Caco-2 (cell line): ENCODE results near the gene MYL11. TPM values are rescaled to one million over a fixed set of nuclear protein-coding genes. Genes with fewer than 3 reads are reported as not detected.

Source experiments
- BruUV-seq: library from RNA; stranded (reverse); fragments of 400-500 nt; replicated peaks from 2 replicates; lab custom pipeline; 2021; lab: Mats Ljungman, UMichigan
- CTCF ChIA-PET: fragments of 300-600 bp; sonication (Branson Sonifier 250); formaldehyde crosslinking; loops from one replicate; lab custom pipeline; 2022; ENCODE audit warnings: antibody characterized with exemption; lab: Charles Lee
- POLR2A ChIA-PET: fragments of 300-600 bp; sonication (Branson Sonifier 250); formaldehyde crosslinking; loops from one replicate; lab custom pipeline; 2022; ENCODE audit warnings: antibody characterized with exemption; lab: Charles Lee
- DNase-seq, 2 experiments: peaks; one replicate each; pipeline versions ENCODE4 v3.0.0 to v3.0.0-alpha.2; 2020 to 2022
- H3K27me3 ChIP-seq: replicated peaks from 2 replicates; pipeline ENCODE4 v1.6.0; 2011; ENCODE audit warnings: low read length; ENCODE audit not compliant: control insufficient read depth, insufficient read depth
- H3K36me3 ChIP-seq: 2 replicates; pipeline ENCODE4 v1.5.1; 2011; ENCODE audit warnings: low read length; ENCODE audit not compliant: control insufficient read depth, insufficient read depth
- H3K4me1 ChIP-seq: fragments of 250-450 bp; sonication (Bioruptor Pico); 2 replicates; pipeline ENCODE4 v1.5.1; 2020; ENCODE audit warnings: mild to moderate bottlenecking
- H3K4me3 ChIP-seq: 2 replicates; pipeline ENCODE4 v1.5.1; 2011; ENCODE audit warnings: low read depth, mild to moderate bottlenecking, control low read depth, low read length
- H3K9me3 ChIP-seq: fragments of 250-450 bp; sonication (Bioruptor Pico); 2 replicates; pipeline ENCODE4 v1.5.1; 2020; ENCODE audit warnings: mild to moderate bottlenecking, moderate library complexity
- H3K27ac Mint-ChIP-seq: one replicate; pipeline ENCODE4 v1.8.0; 2022; ENCODE audit warnings: mixed read lengths; ENCODE audit not compliant: unreplicated experiment
- H3K27me3 Mint-ChIP-seq: one replicate; pipeline ENCODE4 v1.8.0; 2022; ENCODE audit warnings: mixed read lengths; ENCODE audit not compliant: insufficient read depth, unreplicated experiment
- H3K36me3 Mint-ChIP-seq: one replicate; pipeline ENCODE4 v1.8.0; 2022; ENCODE audit warnings: mild to moderate bottlenecking, mixed read lengths; ENCODE audit not compliant: insufficient read depth, unreplicated experiment
- H3K4me1 Mint-ChIP-seq: one replicate; pipeline ENCODE4 v1.8.0; 2022; ENCODE audit warnings: low read depth, mixed read lengths; ENCODE audit not compliant: unreplicated experiment
- H3K4me3 Mint-ChIP-seq: one replicate; pipeline ENCODE4 v1.8.0; 2022; ENCODE audit warnings: mild to moderate bottlenecking, moderate library complexity, mixed read lengths; ENCODE audit not compliant: unreplicated experiment
- H3K9me3 Mint-ChIP-seq: one replicate; pipeline ENCODE4 v1.8.0; 2022; ENCODE audit warnings: mixed read lengths; ENCODE audit not compliant: unreplicated experiment
- intact Hi-C: fragments of 100-400 bp; cut with micrococcal nuclease; formaldehyde crosslinking; loops from one replicate; pipeline ENCODE4 v1.10.0; 2022; ENCODE audit not compliant: unreplicated experiment
- total RNA-seq: library from RNA; stranded (reverse); gene quantifications from 2 replicates; pipeline ENCODE4 v1.2.3, GENCODE V29; 2022
- TF ChIP-seq, protein P1 (sequence below), 2 experiments: fragments of 200-600 bp in 1 of 2; IDR thresholded peaks; 1 replicate in 1 of 2; 2 replicates in 1 of 2; pipeline versions ENCODE4 v1.5.1 to v1.8.0; 2011 to 2022; ENCODE audit warnings: antibody characterized with exemption in 1 of 2, control low read depth in 1 of 2, inconsistent platforms in 1 of 2, low read depth in 1 of 2, low read length in 1 of 2, mild to moderate bottlenecking in 1 of 2, moderate library complexity in 1 of 2; ENCODE audit not compliant: insufficient read depth in 1 of 2, severe bottlenecking in 1 of 2, unreplicated experiment in 1 of 2

The MYL11 gene
- total RNA-seq, 1 experiment from 2014 or later = 2.9 TPM

DNA sequence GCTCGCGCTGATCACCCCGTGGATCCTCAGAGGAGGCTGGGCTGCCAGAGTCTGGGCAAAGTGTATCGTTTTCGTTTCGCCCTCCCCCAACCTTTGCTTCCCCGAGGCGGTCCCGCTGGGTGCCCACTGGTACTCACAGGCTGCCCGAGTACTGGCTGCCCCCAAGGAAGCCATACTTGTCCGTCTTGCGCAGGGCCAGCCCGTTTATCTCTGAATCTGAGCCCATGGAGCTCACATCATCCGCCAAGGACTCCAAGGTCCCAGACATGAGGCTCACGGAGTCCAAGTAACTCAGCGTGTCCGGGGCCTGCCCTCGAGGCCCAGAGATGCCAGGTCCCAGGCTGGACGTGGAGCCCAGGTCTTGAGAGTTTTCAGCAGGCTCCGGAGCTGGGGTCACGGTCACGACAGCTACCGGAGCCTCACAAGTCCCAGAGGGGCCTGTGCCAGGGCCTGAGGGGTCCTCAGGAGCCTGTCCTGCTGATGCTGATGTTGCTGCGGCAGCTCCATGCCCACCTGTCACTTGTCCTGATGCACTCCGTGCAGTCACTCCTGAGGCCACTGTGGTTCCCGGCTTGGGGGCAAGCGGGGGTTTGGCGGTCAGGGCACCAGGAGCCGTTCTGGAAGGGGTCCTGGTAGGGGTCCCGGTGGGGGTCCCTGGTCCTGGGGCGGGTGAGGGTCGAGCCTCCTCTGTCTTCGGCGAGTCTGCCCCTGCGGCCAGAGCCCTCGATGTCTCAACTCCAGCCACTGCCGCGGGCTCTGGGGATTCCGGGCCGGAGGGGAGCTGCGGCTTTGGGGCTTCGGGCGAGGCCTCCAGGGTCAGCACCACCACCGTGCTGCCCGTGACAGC lies 5.3 kb upstream of the MYL11 start:
- CTCF ChIA-PET = interaction anchor here (0.7 to 2.2 kb wide), 5 partner anchors 14 to 61 kb away, joined by 3 to 13 read pairs (median 5); partner anchors contain the start of genes CD2BP2, DCTPP1 and ZNF771
- TF ChIP-seq, protein P1, sequence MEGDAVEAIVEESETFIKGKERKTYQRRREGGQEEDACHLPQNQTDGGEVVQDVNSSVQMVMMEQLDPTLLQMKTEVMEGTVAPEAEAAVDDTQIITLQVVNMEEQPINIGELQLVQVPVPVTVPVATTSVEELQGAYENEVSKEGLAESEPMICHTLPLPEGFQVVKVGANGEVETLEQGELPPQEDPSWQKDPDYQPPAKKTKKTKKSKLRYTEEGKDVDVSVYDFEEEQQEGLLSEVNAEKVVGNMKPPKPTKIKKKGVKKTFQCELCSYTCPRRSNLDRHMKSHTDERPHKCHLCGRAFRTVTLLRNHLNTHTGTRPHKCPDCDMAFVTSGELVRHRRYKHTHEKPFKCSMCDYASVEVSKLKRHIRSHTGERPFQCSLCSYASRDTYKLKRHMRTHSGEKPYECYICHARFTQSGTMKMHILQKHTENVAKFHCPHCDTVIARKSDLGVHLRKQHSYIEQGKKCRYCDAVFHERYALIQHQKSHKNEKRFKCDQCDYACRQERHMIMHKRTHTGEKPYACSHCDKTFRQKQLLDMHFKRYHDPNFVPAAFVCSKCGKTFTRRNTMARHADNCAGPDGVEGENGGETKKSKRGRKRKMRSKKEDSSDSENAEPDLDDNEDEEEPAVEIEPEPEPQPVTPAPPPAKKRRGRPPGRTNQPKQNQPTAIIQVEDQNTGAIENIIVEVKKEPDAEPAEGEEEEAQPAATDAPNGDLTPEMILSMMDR (IDR thresholded peaks at IDR 0.05; ENCODE audit: insufficient read depth in 1 of 2, low read depth in 1 of 2, low read length in 1 of 2, severe bottlenecking in 1 of 2, unreplicated experiment in 1 of 2) = no peak
- no peaks in the 10 kb centered on the region for H3K27me3 Mint-ChIP-seq
- H3K9me3 Mint-ChIP-seq = no peaks in the 10 kb centered on the region
- peak overlapping the region; percentile 72 for H3K4me3 Mint-ChIP-seq
- Histone ChIP-seq H3K9me3 (no peaks in the 10 kb centered on the region), H3K27me3 (no peaks in the 10 kb centered on the region), H3K4me3 (peak overlapping the region; percentile 63), H3K4me1 (peaks cover 19% of the 10 kb centered on the region), H3K36me3 (no peaks in the 10 kb centered on the region)
- H3K4me1 Mint-ChIP-seq = peaks cover 33% of the 10 kb centered on the region
- intact Hi-C loops = no loop called here
- no peak for DNase-seq
- H3K36me3 Mint-ChIP-seq = peaks cover 31% of the 10 kb centered on the region
- peak overlapping the region; percentile 62 for H3K27ac Mint-ChIP-seq
- POLR2A ChIA-PET = interaction anchor here (1.2 kb wide), 1 partner anchor 12 kb away, joined by 4 read pairs; no protein-coding TSS in a partner anchor
- no TSS peak for BruUV-seq

DNA sequence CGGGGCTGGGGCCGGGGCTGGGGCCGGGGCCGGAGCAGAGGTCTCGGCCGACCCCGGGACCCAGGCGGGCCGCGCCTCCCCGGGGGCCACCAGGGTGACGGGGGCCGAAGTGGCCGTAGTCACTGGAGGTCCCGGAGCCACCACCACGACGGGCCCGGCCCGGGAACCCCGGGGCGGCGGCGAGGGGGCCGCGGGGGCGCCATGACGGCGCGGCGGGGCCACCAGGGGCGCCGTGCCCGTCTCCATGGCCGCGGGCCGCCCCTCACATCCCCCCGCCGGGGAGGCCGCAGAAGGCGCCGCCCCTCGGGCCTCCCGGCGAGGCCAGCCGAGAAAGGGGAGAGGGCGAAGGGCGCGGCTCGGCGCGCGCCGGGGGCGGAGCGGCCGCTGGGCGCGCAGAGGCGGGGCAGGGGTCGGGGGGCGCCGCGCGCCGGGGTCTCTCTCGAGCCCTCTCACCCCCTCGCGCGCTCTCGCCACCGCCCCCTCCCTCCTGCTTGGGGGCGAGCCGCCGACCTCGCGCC lies 4.6 kb upstream of the MYL11 start:
- H3K27ac Mint-ChIP-seq = peak overlapping the region; percentile 99
- ChIA-PET POLR2A (interaction anchor here (1.0 to 2.0 kb wide), 5 partner anchors 15 to 304 kb away, joined by 7 to 30 read pairs (median 10); partner anchors contain the start of genes ALDOA, CD2BP2, DCTPP1 and ZNF48), CTCF (interaction anchor here (0.7 to 2.2 kb wide), 10 partner anchors 11 to 279 kb away, joined by 3 to 18 read pairs (median 8); partner anchors contain the start of genes DCTPP1, TBX6, ZNF48 and ZNF771)

More for the DNA sequence above, 4.6 kb upstream of the MYL11 start:
- Mint-ChIP-seq H3K4me3 (peak overlapping the region; percentile 83), H3K4me1 (peaks cover 33% of the 10 kb centered on the region), H3K27me3 (no peaks in the 10 kb centered on the region), H3K9me3 (no peaks in the 10 kb centered on the region), H3K36me3 (peaks cover 28% of the 10 kb centered on the region)
- H3K36me3 ChIP-seq = no peaks in the 10 kb centered on the region
- H3K4me1 ChIP-seq = peaks cover 19% of the 10 kb centered on the region
- no peaks in the 10 kb centered on the region for H3K27me3 ChIP-seq
- H3K4me3 ChIP-seq = peak overlapping the region; percentile 63
- TF ChIP-seq, protein P1 (IDR thresholded peaks at IDR 0.05; ENCODE audit: insufficient read depth in 1 of 2, low read depth in 1 of 2, low read length in 1 of 2, severe bottlenecking in 1 of 2, unreplicated experiment in 1 of 2) = no peak
- DNase-seq = peak in 1 of 2 experiments; percentile 37
- no TSS peak for BruUV-seq
- intact Hi-C loops = no loop called here
- no peaks in the 10 kb centered on the region for H3K9me3 ChIP-seq
